ENCODE results near the gene ZNF524.
"Not testable (repeated sequence)": the region's sequence is repeated elsewhere in the genome, so short reads cannot be mapped to it uniquely, and the experiment has no call there.

The ZNF524 gene

GRCh38 chr19:55581823-55582223 is 18.3 kb upstream of the ZNF524 start:
- DNase-seq = no peak

GRCh38 chr19:55582284-55582683 is 17.8 kb upstream of the ZNF524 start:
- not testable (repeated sequence) for DNase-seq

GRCh38 chr19:55583897-55584296 is 16.2 kb upstream of the ZNF524 start:
- DNase-seq = not testable (repeated sequence)

- no peak for DNase-seq
These were observed 15.2 kb upstream of the ZNF524 start for GRCh38 chr19:55584871-55585270.

GRCh38 chr19:55585658-55586339 is 14.3 kb upstream of the ZNF524 start:
- no peak for DNase-seq

DNA sequence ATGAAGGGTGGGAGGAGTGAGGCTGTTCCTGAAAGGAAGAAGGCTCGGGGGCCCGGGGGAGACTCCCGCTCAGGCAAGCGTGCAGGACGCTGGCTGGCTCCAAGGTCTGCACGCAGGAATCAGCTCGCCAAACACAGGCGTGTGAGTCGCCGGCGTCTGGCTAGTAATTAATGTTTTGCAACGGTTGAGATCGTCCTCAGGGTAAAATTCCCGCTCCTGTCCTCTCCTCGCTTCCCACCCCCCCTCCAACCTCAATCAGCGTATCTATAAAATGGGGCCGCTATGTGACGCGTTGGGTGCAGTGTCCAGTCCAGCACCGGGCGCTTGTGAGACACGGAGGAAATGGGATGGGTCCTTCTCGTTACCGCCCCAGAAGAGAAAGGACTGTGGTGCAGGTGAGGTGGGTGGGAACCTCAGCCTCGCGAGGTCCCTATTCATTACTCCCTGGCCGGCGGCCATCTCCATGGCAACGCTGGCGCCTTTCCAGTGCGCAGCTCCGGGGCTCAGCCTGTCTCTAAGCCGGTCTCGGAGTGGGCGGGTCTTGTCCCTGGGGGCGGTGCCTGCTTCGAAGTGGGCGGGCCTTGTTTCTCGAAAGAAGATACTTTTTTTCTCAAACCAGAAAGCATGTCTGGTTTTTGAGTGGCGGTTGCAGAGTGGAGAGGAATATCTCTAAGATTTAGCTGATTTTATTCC is 13.0 kb upstream of the ZNF524 start:
- DNase-seq = peak; percentile 91

DNA sequence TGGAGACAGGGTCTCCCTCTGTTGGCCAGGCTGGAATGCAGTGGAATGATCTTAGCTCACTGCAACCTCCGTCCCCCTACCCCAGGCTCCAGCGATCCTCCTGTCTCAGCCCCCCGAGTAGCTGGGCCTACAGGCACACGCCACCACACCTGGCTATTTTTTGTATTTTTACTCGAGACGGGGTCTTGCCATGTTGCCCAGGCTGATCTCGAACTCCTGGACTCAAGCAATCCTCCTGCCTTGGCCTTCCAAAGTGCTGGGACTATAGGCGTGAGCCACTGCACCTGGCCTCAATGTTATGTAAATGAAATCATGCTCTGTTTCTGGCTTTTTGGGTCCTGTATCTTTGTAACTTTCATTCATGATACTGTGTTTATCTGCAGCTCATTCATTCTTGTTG is 11.3 kb upstream of the ZNF524 start:
- no peak for DNase-seq

DNA sequence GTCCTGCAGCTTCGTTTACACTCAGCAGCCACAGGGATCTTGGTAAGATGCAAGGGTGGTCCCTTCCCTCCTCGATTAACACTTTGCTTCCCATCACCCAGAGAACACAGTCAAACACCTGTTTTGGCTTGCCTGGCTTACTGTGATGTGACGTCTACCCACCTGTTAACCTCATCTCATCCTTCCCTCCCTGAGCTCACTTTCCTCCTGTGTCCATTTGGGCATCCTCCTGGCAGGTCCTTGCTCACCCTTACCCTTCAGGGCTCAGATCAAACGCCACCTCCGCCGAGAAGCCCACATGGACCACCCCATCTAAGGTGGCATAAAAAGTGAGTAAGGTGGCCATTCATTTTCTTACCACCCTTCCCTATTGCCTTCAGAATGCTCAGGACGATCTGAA is 10.0 kb upstream of the ZNF524 start:
- DNase-seq = no peak

GRCh38 chr19:55590617-55591016 is 9.5 kb upstream of the ZNF524 start:
- peak; percentile 78 for DNase-seq

DNA sequence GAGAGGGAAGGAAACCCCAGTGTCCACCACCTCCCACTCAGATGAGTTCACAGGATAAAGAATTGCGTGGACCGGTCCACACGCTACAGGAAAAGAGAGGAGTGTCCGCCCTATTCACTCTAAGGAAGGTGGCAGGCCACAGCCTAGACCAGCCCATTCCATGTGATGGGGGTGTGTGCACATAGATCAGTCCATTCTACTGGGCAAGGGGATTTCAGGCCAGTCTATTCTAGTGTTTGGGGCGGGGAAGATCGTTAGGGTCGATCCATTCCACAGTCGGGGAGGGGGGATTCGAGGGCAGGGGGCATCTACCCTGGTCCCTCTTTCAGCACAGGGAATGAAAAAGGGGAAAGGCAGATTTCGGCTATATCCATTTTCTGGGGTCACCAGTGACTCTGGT is 8.5 kb upstream of the ZNF524 start:
- no peak for DNase-seq

GRCh38 chr19:55592391-55593090 is 7.5 kb upstream of the ZNF524 start:
- DNase-seq = no peak

- DNase-seq = no peak
These were observed 6.9 kb upstream of the ZNF524 start for GRCh38 chr19:55593096-55593772.

DNA sequence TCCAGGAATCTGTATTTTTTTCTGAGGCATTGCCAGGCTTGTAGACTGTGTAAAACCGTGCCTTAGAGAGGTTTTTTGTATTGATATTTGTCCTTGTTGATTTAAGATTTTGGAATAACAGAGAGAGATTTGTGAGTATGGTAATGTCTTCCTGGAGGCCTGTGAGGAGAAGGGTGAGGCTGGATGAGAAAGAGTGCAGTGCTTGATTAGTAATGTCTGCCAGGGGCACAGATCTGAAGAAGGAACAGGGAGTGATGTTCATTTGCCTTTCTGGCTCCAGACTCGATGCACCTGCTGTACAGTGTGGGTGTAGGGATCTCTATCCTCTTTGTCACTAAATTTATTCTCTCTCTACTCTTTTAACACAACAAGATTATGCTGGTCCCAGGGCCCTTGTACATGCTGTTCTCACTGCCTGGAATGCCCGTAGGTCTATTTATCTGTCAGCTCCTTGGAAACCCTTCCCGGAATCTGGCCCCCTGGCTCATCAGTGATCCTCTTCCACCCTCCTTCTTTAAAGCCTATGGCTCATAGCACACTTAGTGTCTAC is 5.0 kb upstream of the ZNF524 start:
- DNase-seq = no peak

DNA sequence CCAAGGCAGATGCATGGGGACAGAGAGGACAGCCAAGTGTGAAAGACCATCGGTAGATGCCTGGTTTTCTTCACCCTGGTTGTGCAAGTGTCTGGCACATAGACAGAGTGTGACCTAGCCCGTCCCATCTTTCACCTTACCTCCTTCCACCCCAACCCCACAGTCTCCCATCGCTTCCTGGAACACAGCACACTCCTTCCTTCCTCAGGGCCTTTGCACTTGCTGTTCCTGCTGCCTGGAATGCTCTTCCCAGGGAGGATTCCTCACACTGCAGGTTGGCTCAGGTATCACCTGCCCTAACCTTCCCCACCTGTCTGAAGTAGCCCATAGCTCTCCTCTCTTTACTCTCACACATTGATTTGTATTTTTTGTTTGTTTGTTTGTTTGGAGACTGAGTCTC is 3.8 kb upstream of the ZNF524 start:
- DNase-seq = no peak

DNA sequence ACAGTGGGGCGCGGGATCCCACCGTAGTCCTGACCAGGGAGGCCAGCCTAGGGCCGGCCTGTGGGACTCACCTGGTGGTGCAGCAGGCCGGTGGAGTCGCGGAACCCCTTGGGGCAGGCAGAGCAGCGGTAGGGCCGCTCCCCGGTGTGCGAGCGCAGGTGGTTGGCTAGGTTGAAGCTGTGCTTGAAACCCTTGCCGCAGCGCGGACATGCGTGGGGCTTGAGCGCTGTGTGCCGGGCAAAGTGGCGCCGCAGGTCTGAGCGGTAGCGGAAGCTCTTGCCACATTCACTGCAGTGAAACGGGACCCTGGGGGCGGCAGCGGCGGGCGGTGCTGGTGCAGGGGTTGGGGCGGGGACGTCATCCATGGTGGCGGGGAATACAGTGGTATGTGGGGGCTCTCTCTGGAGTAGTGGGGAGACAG is 2.6 kb upstream of the ZNF524 start:
- no peak for DNase-seq

DNA sequence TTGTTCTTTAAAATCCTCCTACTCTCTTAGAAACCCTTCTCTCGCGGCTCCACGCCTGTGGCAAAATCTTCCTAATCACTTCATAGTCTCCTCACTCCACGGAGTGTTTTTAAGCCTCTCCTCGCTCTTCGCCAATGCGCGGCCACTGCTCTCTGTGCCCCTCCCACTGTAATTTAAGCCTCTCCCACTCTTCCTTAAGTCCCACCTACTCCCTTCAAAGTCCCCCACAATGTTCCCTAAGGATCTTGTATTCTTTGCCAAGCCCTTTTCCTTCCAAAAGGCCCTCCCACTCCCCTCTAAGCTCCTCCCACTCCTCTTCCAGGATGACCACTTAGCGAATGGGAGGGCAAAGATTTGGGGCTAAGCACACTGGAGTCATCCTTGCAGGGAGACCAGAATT is 2.1 kb upstream of the ZNF524 start:
- DNase-seq = no peak

- DNase-seq = peak; percentile 97
These were observed 1.2 kb upstream of the ZNF524 start for GRCh38 chr19:55598719-55599467.

- DNase-seq = peak; percentile 99
These were observed 633 bp upstream of the ZNF524 start, which contains the start of gene FIZ1 for GRCh38 chr19:55599468-55599841. Gene FIZ1 (minus strand): TSS chr19:55599517. CDS start chr19:55597865, 1,652 bp downstream.

DNA sequence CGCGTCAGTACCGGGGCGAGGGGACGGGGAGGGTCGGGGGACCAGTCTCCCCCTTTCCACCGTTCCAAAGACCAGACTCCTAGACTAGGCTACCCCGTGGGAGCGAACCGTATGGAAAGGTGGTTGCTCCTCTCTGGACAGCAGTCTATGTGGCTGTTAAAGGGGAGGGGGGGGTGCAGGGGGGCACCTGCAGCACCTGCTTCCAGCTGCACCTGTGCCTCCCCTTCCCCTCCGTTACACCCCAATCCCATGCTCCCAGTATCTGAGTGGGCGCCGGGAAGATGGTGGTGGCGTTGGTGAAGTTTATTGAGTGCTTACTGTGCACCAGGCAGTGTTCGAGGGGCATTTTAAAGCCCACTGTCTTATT is 557 bp downstream of the ZNF524 start:
- no peak for DNase-seq

DNA sequence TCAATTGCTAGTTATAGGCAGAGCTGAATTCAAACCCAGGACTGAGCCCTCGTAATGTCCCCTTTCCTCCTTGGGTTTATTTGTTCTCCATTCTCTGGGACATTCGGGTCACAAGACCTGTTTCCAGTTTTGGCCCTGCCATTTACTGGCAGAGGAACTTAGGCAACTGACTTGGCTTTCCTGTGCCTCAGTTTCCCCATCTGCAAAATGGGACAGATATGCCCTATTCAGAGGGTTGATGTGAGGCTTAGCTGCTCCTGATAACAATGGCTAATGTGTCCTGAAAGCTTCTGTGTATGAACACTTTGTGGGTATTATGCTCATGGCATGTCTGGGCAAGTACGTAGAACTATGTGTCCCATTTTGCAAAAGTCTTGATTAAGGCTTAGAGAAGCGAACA is 996 bp downstream of the ZNF524 start:
- peak; percentile 34 for DNase-seq

DNA sequence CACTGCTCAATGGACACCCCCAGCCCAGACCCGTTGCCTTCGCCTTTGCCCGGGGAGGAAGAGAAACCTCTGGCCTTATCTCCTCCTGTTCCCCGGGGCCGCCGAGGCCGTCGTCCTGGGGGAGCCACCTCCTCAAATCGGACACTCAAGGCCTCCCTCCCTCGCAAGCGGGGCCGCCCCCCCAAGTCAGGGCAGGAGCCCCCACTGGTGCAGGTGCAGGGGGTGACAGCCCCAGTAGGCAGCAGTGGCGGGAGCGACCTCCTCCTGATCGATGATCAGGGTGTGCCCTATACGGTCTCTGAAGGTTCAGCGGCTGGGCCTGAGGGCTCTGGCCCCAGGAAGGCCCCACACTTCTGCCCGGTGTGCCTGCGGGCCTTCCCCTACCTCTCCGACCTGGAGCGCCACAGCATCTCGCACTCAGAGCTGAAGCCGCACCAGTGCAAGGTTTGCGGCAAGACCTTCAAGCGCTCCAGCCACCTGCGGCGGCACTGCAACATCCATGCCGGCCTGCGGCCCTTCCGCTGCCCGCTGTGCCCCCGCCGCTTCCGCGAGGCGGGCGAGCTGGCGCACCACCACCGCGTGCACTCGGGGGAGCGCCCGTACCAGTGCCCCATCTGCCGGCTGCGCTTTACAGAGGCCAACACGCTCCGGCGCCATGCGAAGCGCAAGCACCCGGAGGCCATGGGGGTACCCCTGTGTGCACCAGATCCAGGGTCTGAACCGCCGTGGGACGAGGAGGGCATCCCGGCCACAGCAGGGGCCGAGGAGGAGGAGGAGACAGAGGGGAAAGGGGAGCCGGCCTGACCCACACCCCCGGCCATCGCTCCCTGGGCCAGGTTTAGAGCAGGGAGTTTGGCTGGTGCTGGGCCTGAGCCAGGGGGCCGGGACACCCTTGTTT is 2.3 kb downstream of the ZNF524 start:
- DNase-seq = no peak
